Measurements from ENCODE around the gene HCRTR1. TPM values are rescaled to one million over a fixed set of nuclear protein-coding genes. Genes with fewer than 3 reads are reported as not detected.

Gene HCRTR1
- total and polyA plus RNA-seq, 11 donors = 0.21 to 0.82 (median 0.30) TPM; not detected in 4

DNA sequence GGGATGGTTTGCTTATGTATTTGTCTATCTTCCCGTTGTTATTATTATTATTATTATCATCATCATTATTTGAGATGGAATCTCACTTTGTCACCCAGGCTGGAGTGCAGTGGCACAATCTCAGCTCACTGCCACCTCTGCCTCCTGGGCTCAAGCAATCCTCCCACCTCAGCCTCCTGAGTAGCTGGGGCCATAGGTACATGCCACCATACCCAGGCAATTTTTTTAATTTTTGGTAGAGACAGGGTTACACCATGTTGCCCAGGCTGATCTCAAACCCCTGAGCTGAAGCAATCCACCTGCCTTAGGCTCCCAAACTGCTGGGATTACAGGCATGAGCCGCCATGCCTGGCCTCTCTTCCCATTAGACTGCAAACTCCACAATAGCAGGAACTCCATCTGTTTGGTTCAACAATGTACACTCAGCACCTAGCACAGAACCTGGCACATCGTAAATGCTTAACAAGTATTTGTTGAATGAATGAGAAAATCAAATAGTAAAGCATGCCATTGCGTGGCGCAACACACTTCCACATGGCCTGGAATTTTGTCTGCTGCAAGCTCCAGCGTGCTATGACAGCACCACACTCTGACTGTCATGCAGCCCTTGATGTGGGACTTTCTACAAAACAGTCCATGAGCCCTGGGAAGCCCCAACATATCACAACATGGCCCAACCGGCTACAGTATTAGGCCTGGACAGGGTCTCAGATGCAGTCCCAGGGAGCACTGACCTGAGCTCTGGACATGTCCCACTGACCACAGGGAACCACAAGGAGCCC is 45.0 kb upstream of the HCRTR1 start:
- Histone ChIP-seq H3K9me3 (no peaks in the 10 kb centered on the region), H3K27ac (peak overlapping the region; percentile 71 to 99 (median 94)), H3K36me3 (no peaks in the 10 kb centered on the region), H3K4me3 (no peak overlapping the region), H3K4me1 (peaks cover 15 to 55% (median 43%) of the 10 kb centered on the region in 12 donors), H3K27me3 (no peaks in the 10 kb centered on the region)
- intact Hi-C loops (cut with DNase I) = loop anchor here in 1 of 10 donors (5.0 kb wide), 1 partner anchor 215 kb away; no protein-coding TSS in a partner anchor
- TF ChIP-seq, protein P1, sequence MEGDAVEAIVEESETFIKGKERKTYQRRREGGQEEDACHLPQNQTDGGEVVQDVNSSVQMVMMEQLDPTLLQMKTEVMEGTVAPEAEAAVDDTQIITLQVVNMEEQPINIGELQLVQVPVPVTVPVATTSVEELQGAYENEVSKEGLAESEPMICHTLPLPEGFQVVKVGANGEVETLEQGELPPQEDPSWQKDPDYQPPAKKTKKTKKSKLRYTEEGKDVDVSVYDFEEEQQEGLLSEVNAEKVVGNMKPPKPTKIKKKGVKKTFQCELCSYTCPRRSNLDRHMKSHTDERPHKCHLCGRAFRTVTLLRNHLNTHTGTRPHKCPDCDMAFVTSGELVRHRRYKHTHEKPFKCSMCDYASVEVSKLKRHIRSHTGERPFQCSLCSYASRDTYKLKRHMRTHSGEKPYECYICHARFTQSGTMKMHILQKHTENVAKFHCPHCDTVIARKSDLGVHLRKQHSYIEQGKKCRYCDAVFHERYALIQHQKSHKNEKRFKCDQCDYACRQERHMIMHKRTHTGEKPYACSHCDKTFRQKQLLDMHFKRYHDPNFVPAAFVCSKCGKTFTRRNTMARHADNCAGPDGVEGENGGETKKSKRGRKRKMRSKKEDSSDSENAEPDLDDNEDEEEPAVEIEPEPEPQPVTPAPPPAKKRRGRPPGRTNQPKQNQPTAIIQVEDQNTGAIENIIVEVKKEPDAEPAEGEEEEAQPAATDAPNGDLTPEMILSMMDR (IDR thresholded peaks at IDR 0.05) = no peak
- no peak for TF ChIP-seq POLR2A (IDR thresholded peaks at IDR 0.05)
- WGBS, 4 donors = 87 to 93% (median 90%) methylated on average over 5 to 7 of the region's 7 CpGs
- ATAC-seq = no peak
- DNase-seq = no peak

DNA sequence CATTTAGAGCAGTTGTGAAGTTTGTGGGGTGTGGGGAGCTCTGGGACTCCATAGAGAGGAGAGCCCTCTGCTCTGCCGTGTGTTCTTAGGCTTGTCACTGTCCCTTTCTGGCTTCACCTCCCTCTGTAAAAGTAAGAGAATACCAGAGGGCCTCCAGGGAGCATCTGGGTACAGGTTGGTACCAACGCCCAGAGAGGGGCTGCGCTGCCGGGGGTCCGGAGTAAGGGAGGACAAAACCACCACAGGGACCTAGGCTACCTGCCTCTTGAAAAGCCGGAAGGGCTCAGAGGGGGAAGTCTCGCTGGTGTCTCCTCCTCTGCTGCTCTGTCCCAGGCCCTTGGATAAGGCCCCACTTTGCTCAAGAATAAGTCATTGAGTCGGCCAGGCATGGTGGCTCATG is 44.2 kb upstream of the HCRTR1 start:
- Histone ChIP-seq H3K27me3 (no peaks in the 10 kb centered on the region), H3K4me1 (peaks cover 15 to 55% (median 43%) of the 10 kb centered on the region in 12 donors), H3K36me3 (no peaks in the 10 kb centered on the region), H3K9me3 (no peaks in the 10 kb centered on the region), H3K27ac (peak overlapping the region; percentile 71 to 99 (median 94)), H3K4me3 (no peak overlapping the region)
- 69 to 85% (median 82%) methylated on average over 3 to 8 of the region's 8 CpGs for WGBS, 4 donors
- ATAC-seq = no peak
- TF ChIP-seq POLR2A (IDR thresholded peaks at IDR 0.05) = no peak
- TF ChIP-seq, protein P1 (IDR thresholded peaks at IDR 0.05) = no peak
- intact Hi-C loops (cut with DNase I) = loop anchor here in 1 of 10 donors (5.0 kb wide), 1 partner anchor 214 kb away; no protein-coding TSS in a partner anchor
- DNase-seq = no peak

DNA sequence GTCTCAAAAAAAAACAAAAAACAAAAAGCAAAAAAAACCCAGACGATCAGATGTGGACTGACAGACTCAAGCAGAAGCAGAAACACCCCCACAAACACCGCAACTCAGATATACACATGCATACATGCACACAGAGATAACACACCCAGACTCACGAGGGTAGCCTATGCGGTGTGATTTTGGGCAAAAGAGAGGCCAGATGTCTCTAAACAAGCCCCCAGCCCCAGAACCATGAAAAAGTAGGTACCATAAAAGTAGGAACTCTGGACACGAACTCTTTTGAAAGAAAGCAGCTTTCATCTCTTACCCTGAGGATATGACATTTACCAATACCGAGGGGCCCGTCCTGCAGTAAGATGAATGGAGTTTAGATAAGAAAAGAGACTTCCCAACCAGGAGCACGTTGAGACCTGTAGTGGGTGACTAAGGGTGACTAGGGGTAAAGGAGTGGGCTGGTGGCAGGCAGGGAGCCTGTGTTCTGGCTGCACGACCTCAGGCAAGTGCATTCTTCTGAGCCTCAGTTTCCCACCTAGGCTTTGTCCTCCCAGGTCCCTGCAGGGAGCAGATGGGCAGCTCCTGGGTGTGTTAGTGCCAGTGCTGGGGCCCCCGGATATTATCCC is 42.6 kb upstream of the HCRTR1 start:
- Histone ChIP-seq H3K27me3 (no peaks in the 10 kb centered on the region), H3K27ac (peak overlapping the region; percentile 33 to 99 (median 94)), H3K4me3 (peak overlapping the region in 2 of 12 donors; percentile 1 to 9), H3K36me3 (peaks cover 0 to 6% (median 0%) of the 10 kb centered on the region in 9 donors), H3K4me1 (peaks cover 15 to 56% (median 43%) of the 10 kb centered on the region in 12 donors), H3K9me3 (no peaks in the 10 kb centered on the region)
- intact Hi-C loops (cut with DNase I) = loop anchor here in 2 of 10 donors (2.0 to 5.0 kb wide), 2 partner anchors 14 to 212 kb away; no protein-coding TSS in a partner anchor
- no peak for TF ChIP-seq POLR2A (IDR thresholded peaks at IDR 0.05)
- DNase-seq (no peak), ATAC-seq (no peak)
- 48 to 54% (median 53%) methylated on average over 9 to 10 of the region's 10 CpGs for WGBS, 4 donors

DNA sequence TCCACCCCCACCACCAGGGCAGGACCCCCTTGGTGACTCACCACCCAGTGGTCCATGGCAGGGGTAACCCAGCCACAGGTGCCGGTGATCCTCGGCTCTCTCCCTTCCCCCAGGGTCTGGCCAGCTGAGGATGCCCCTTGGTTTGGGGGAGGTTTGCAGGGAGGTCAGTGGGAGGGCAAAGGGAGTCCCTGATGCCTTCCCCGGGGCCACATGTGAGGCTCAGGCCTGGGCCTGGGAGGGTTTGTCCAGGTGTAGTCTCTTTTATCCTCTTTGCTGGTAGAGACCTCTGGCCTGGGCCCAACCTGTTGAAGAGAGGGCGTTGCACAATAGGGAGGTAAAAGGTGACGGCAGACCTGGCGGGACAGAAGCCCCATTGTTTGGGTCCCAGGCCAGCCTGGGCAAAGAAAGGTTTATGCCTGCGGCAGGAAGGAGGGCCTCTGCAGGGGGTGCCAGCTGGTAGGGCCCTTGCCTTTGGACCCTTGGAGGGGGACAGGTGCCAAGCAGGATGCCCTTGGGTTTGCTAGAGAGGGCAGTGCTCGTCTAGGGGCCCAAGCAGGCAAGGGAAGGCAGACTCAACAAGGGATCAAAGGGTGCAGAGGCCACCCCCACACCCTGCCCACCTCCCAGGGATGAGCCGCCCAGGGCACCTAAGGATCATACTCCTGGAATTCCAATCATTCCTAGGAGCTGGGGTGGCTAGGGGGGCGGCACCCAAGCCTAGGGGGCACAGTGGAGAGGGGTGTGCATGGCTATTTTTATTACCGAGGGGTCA is 41.9 kb upstream of the HCRTR1 start:
- TF ChIP-seq POLR2A (IDR thresholded peaks at IDR 0.05) = no peak
- TF ChIP-seq, protein P1 (IDR thresholded peaks at IDR 0.05) = no peak
- Histone ChIP-seq H3K36me3 (peaks cover 0 to 6% (median 0%) of the 10 kb centered on the region in 9 donors), H3K4me3 (peak overlapping the region in 11 of 12 donors; percentile 64 to 92 (median 84)), H3K27me3 (no peaks in the 10 kb centered on the region), H3K4me1 (peaks cover 18 to 62% (median 47%) of the 10 kb centered on the region in 12 donors), H3K27ac (peak overlapping the region; percentile 33 to 99 (median 94)), H3K9me3 (no peaks in the 10 kb centered on the region)
- 56 to 69% (median 61%) methylated on average over 11 of the region's 11 CpGs for WGBS, 4 donors
- no peak for DNase-seq
- intact Hi-C loops (cut with DNase I) = loop anchor here in 1 of 10 donors (2.0 kb wide), 1 partner anchor 13 kb away; no protein-coding TSS in a partner anchor
- no peak for ATAC-seq

All from heart left ventricle (tissue), 16 donors.